ENCODE measurements around the gene SH2D3C. TPM values are rescaled to one million over a fixed set of nuclear protein-coding genes. Genes with fewer than 3 reads are reported as not detected.

The SH2D3C gene
- total RNA-seq, 4 donors from 2014 or later = 7.1 to 33.6 (median 17.2) TPM

DNA sequence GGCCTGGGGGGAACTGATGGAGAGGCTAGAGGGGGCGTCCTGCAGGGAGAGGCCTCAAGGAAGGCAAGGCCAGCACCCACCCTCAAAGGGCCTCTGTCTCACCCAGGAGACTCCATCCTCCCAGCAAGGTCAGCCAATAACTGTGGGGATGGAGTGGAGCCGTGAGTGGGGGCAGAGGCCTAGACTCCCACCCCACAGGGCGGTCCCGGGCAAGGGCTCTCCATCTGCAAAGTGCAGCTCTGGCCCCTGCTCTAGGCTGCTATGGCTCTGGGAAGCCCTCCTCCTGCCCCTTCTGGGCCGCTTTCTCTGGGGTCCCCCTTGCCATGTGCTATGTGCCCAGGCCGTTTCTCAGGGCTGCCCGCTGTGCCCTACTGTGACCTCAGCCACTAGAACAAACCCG lies 38.3 kb upstream of the SH2D3C start:
- TF ChIP-seq, protein P1, sequence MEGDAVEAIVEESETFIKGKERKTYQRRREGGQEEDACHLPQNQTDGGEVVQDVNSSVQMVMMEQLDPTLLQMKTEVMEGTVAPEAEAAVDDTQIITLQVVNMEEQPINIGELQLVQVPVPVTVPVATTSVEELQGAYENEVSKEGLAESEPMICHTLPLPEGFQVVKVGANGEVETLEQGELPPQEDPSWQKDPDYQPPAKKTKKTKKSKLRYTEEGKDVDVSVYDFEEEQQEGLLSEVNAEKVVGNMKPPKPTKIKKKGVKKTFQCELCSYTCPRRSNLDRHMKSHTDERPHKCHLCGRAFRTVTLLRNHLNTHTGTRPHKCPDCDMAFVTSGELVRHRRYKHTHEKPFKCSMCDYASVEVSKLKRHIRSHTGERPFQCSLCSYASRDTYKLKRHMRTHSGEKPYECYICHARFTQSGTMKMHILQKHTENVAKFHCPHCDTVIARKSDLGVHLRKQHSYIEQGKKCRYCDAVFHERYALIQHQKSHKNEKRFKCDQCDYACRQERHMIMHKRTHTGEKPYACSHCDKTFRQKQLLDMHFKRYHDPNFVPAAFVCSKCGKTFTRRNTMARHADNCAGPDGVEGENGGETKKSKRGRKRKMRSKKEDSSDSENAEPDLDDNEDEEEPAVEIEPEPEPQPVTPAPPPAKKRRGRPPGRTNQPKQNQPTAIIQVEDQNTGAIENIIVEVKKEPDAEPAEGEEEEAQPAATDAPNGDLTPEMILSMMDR (IDR thresholded peaks at IDR 0.05) = no peak
- DNase-seq (ENCODE audit: low spot score) = no peak

DNA sequence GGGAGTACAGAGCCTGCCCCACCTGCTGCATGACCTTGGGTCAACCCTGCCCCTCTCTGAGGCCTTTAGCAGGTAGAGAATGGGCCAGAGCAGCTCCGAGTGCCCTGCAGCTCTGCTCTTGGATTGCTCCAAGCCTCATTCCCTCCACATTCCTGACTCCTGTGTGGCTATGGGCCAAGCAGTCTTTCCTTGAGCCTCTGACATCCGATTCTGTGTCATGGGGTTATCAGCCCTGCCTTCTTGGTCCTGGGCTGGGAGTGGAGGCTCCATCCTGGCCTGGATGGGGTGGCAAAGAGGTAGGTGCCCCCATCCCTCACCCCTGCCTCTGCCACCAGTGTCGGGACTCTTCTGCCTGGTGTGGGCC lies 37.9 kb upstream of the SH2D3C start:
- TF ChIP-seq, protein P1 (IDR thresholded peaks at IDR 0.05) = no peak
- DNase-seq (ENCODE audit: low spot score) (no peak), ATAC-seq (ENCODE audit: low FRiP score) (no peak)

More for the DNA sequence above, 38.3 kb upstream of the SH2D3C start:
- no peak for ATAC-seq (ENCODE audit: low FRiP score)

DNA sequence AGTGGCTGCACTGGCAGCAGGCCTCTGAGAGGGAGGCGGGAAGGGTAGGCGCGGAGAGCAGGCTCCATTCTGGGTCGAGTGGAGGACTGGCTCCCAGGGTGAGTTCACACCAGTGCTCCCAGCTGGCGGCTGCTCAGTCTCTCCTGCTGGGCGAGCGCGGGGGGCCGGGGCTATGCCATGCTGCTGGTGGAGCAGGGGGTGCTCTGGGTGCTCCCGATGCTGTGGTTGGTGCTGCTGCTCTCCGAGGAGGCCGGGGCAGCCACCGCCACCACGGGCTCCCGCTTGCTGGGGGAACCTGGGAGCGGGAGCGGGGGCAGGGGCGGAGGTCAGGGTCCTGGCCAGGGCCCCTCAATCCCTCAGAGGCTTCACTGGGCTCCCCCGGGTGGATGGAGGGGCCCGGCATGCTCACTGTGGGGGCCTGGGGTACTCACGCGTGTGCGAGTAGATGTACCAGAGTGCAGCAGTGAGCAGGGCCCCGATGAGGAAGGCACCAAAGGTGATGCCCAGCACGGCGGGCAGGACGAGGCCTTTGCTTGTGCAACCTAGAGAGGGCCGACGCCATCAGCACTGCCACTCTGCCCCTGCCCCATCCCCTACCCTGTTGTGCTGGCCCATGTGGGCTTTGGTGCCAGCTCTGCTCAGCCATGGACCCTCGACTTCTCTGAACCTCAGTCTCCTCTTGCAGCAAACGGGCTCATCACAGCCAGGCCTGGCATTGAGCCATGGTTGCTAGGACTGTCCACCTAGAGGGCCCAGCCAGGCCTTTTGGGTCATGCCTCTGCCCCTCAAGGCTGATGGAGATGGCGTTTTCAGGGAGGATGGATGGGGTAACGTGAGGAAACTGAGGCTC lies 37.3 kb upstream of the SH2D3C start:
- no peak for DNase-seq (ENCODE audit: low spot score)
- ATAC-seq (ENCODE audit: low FRiP score) = no peak
- TF ChIP-seq, protein P1 (IDR thresholded peaks at IDR 0.05) = no peak

DNA sequence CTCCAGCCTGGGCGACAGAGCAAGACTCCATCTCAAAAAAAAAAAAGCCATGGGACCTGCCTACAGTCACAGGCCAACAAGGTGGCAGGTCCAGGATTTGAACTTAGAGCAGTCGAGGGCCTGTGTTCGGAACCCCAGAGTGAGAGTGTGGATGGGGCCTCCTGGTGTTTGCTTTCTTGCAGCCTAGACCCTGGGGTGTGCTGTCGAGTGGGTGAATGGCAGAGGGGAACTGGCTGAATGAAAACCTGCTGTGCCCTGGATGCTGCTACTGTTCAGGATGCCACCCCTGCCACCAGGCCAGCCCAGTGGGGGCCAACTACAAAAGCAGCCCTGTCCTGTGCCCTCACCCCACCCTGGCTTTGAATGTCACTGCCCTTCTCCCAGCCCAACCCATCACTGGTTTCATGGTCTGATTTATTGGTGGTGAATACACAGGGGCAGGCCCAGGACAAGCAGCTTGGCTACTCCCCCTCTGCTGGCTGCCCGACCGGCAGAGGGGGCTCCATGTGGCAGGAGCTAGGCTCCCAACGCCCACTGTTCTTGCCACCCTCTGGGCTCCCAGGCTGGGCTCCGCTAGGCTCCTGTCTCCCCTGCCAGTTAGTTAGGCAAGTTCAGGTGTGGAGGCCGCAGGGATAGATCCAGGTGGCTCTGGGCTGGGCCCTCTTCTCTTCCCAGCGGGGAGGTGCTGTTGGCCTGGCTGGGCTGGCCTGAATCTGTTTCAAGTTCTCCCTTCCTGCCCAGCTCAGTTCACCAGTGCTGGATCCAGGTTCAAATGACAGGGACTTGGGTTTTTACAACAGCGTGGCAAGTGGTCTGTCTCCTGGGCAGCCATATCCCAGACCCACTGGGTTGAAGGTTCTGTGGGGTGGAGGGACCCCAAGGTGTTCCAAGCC lies 36.4 kb upstream of the SH2D3C start:
- TF ChIP-seq, protein P1 (IDR thresholded peaks at IDR 0.05) = no peak
- ATAC-seq (ENCODE audit: low FRiP score) (no peak), DNase-seq (ENCODE audit: low spot score) (no peak)

DNA sequence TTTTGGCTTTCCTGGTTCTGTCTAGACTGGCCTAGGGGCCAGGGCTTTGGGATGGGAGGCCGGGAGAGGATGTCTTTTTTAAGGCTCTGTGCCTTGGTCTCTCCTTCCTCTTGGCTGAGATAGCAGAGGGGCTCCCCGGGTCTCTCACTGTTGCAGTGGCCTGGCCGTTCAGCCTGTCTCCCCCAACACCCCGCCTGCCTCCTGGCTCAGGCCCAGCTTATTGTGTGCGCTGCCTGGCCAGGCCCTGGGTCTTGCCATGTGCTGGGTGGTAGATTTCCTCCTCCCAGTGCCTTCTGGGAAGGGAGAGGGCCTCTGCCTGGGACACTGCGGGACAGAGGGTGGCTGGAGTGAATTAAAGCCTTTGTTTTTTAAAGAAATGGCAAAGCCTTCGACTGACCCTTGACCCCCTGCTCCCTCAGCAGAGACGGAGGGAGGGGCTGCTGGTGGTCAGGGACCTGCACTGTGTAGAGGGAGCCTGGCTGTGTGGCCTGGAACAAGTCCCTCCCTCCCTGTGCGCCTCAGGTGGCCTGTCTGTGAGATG lies 35.3 kb upstream of the SH2D3C start:
- TF ChIP-seq, protein P1 (IDR thresholded peaks at IDR 0.05) = no peak
- no peak for ATAC-seq (ENCODE audit: low FRiP score)

DNA sequence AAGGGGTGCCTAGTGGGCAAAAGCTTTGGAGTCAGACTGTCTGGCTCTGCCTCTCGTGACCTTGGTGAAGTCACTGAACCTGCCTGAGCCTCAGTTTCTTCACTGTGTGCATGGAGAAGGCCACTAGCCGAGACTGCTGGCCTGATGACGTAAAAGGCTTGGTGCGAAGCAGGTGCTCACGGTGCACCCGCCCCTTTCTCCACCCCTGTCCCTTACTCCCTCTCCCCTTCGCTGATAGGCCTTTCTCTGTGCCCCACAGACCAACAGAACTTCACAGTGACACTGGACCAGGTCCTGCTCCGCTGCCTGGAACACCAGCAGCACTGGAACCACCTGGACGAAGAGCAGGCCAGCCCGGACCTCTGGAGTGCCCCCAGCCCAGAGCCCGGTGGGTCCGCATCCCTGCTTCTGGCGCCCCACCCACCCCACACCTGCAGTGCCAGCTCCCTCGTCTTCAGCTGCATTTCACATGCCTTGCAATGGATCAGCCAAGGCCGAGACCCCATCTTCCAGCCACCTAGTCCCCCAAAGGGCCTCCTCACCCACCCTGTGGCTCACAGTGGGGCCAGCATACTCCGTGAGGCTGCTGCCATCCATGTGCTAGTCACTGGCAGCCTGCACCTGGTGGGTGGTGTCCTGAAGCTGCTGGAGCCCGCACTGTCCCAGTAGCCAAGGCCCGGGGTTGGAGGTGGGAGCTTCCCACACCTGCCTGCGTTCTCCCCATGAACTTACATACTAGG lies 34.6 kb upstream of the SH2D3C start:
- no peak for DNase-seq (ENCODE audit: low spot score)
- TF ChIP-seq, protein P1 (IDR thresholded peaks at IDR 0.05) = no peak
- no peak for ATAC-seq (ENCODE audit: low FRiP score)

More for the DNA sequence above, 35.3 kb upstream of the SH2D3C start:
- DNase-seq (ENCODE audit: low spot score) = no peak

Measured in omental fat pad (tissue), 4 donors.